ENCODE results near the gene GLMP. TPM values are rescaled to one million over a fixed set of nuclear protein-coding genes. Genes with fewer than 3 reads are reported as not detected.

GLMP gene
- total RNA-seq, 1 donor from 2014 or later, result 32.9 TPM

- DNase-seq (ENCODE audit: low spot score) (no peak), ATAC-seq (no peak)
Observed at GRCh38 chr1:156251527-156251926, 44.0 kb downstream of the GLMP start.

- DNase-seq (ENCODE audit: low spot score) (no peak), ATAC-seq (no peak)
Observed at GRCh38 chr1:156249593-156249992, 45.9 kb downstream of the GLMP start.

GRCh38 chr1:156248323-156248683, 47.2 kb downstream of the GLMP start:
- DNase-seq (ENCODE audit: low spot score) (no peak), ATAC-seq (no peak)

- ATAC-seq (peak; percentile 4), DNase-seq (ENCODE audit: low spot score) (no peak)
Observed at GRCh38 chr1:156247460-156248322, 47.8 kb downstream of the GLMP start, which contains the start of gene PAQR6. Gene PAQR6 (minus strand): TSS chr1:156248056. CDS start chr1:156246731, 1,325 bp downstream.

- ATAC-seq, result peak; percentile 58
- no peak for DNase-seq (ENCODE audit: low spot score)
Observed at GRCh38 chr1:156246781-156247459, 48.6 kb downstream of the GLMP start.

- no peak for DNase-seq (ENCODE audit: low spot score)
- no peak for ATAC-seq
Observed at GRCh38 chr1:156246241-156246780, 49.2 kb downstream of the GLMP start.

- ATAC-seq, result peak; percentile 34
- no peak for DNase-seq (ENCODE audit: low spot score)
Observed at GRCh38 chr1:156245451-156246232, 49.8 kb downstream of the GLMP start.

GRCh38 chr1:156244712-156245111, 50.8 kb downstream of the GLMP start:
- DNase-seq (ENCODE audit: low spot score) (no peak), ATAC-seq (no peak)

GRCh38 chr1:156244126-156244525, 51.4 kb downstream of the GLMP start:
- no peak for DNase-seq (ENCODE audit: low spot score)
- ATAC-seq, result peak; percentile 27

- ATAC-seq (no peak), DNase-seq (ENCODE audit: low spot score) (no peak)
Observed at GRCh38 chr1:156242738-156243137, 52.7 kb downstream of the GLMP start.

Other genes with a start within 250 kb of the GLMP start
- gene UBQLN4, start 241.9 kb downstream of the GLMP start, total RNA-seq, result 21.2 TPM
- gene LAMTOR2, start 240.9 kb downstream of the GLMP start, total RNA-seq, result 66.6 TPM
- 1.7 TPM for gene RAB25, start 234.5 kb downstream of the GLMP start, total RNA-seq
- 1.1 TPM for gene MEX3A, start 213.2 kb downstream of the GLMP start, total RNA-seq
- gene LMNA, start 181.0 kb downstream of the GLMP start, total RNA-seq, result 120 TPM
- gene SEMA4A, start 142.1 kb downstream of the GLMP start, total RNA-seq, result 0.88 TPM
- 25.4 TPM for gene SLC25A44, start 101.6 kb downstream of the GLMP start, total RNA-seq
- gene PMF1, start 82.7 kb downstream of the GLMP start, total RNA-seq, result 26.6 TPM
- gene BGLAP, start 53.5 kb downstream of the GLMP start, total RNA-seq, result 1.8 TPM
- 3.3 TPM for gene PAQR6, start 47.6 kb downstream of the GLMP start, total RNA-seq
- gene SMG5, start 12.9 kb downstream of the GLMP start, total RNA-seq, result 43.3 TPM
- 2.6 TPM for gene TMEM79, start 11.4 kb downstream of the GLMP start, total RNA-seq
- gene VHLL, start 3.6 kb upstream of the GLMP start, total RNA-seq, result not detected
- gene CCT3, start 42.6 kb upstream of the GLMP start, total RNA-seq, result 80.8 TPM
- 0.40 TPM for gene TSACC, start 42.8 kb upstream of the GLMP start, total RNA-seq
- 2.8 TPM for gene RHBG, start 73.5 kb upstream of the GLMP start, total RNA-seq
- gene MEF2D, start 205.1 kb upstream of the GLMP start, total RNA-seq, result 17.5 TPM

Data from left lobe of liver (tissue), 2 donors.